ENCODE results near the gene HSPBAP1.

Gene HSPBAP1

DNA sequence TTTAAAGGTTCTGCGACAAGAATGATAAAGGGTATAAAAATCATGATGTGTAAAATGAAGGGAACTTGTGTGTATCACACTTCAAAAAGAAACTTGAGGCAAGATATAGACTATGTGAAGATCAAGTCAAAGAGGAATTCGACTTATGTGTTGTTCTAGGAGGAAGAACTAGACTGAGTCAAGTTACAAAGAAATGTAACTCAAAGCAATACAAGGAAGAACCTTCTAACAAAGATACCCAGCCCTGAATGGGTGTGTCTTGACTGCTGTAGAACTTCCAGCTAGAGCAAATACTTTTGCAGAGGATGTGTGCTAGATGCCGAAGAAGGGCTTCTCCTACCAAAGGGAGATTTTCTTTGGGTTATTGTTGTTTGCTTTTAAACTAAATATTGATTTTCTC lies 3.7 kb upstream of the HSPBAP1 start:
- H3K9ac ChIP-seq (ENCODE audit: low read depth, low read length, poor library complexity, severe bottlenecking), result peak overlapping the region; percentile 76
- peaks cover 54% of the 10 kb centered on the region for H3K4me1 ChIP-seq (ENCODE audit: insufficient read depth, low read length, poor library complexity, severe bottlenecking)
- no peak overlapping the region for H2AFZ ChIP-seq (ENCODE audit: low read length)
- peak overlapping the region; percentile 93 for H3K4me2 ChIP-seq (ENCODE audit: low read depth, low read length, poor library complexity, severe bottlenecking)
- H3K4me3 ChIP-seq (ENCODE audit: low read length, poor library complexity, severe bottlenecking), result peak overlapping the region; percentile 80
- H3K27me3 ChIP-seq (ENCODE audit: insufficient read depth, low read length, poor library complexity, severe bottlenecking), result no peaks in the 10 kb centered on the region
- no peaks in the 10 kb centered on the region for H3K9me3 ChIP-seq (ENCODE audit: insufficient read depth, low read depth, low read length)
- no peaks in the 10 kb centered on the region for H3K36me3 ChIP-seq (ENCODE audit: insufficient read depth, low read length)
- no peaks in the 10 kb centered on the region for H3K9me2 ChIP-seq (replicated peaks; ENCODE audit: low read depth, low read length)
- H4K20me1 ChIP-seq (ENCODE audit: insufficient read depth, low read length, poor library complexity, severe bottlenecking), result peaks cover 4% of the 10 kb centered on the region
- H3K79me2 ChIP-seq (ENCODE audit: insufficient read depth, low read length), result peaks cover 47% of the 10 kb centered on the region
- TF ChIP-seq EZH2phosphoT487 (IDR thresholded peaks at IDR 0.05; ENCODE audit: borderline replicate concordance), result no peak
- TF ChIP-seq, protein P1, sequence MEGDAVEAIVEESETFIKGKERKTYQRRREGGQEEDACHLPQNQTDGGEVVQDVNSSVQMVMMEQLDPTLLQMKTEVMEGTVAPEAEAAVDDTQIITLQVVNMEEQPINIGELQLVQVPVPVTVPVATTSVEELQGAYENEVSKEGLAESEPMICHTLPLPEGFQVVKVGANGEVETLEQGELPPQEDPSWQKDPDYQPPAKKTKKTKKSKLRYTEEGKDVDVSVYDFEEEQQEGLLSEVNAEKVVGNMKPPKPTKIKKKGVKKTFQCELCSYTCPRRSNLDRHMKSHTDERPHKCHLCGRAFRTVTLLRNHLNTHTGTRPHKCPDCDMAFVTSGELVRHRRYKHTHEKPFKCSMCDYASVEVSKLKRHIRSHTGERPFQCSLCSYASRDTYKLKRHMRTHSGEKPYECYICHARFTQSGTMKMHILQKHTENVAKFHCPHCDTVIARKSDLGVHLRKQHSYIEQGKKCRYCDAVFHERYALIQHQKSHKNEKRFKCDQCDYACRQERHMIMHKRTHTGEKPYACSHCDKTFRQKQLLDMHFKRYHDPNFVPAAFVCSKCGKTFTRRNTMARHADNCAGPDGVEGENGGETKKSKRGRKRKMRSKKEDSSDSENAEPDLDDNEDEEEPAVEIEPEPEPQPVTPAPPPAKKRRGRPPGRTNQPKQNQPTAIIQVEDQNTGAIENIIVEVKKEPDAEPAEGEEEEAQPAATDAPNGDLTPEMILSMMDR (conservative IDR thresholded peaks at IDR 0.05; ENCODE audit: low read length), result no peak
- no peaks in the 10 kb centered on the region for H3F3A ChIP-seq (ENCODE audit: low read depth)

DNA sequence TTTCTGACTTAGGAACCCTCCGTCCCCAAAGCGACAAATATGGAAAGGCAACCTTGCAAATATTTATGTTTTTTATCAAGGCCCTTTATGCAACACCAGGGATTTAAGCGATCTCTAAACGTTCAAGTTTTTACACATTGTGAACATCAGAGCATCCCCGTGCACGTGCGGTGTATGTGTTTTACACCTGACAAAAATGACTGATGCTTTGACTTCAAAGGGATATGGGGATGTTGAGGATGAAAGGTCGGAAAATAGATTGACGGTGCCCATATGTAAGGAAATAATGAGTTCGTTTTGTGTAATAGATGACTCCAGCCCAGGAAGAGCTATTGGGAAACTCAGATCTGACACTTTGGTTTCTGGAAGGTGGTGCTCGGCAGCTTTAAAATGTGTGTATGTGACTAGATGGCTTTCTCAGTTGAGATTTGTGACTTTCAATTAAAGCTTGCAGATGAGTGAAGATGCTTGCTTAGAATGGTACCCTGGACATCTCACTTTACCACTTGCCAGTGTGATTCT lies 2.1 kb upstream of the HSPBAP1 start:
- H3K4me1 ChIP-seq (ENCODE audit: insufficient read depth, low read length, poor library complexity, severe bottlenecking), result peaks cover 69% of the 10 kb centered on the region

DNA sequence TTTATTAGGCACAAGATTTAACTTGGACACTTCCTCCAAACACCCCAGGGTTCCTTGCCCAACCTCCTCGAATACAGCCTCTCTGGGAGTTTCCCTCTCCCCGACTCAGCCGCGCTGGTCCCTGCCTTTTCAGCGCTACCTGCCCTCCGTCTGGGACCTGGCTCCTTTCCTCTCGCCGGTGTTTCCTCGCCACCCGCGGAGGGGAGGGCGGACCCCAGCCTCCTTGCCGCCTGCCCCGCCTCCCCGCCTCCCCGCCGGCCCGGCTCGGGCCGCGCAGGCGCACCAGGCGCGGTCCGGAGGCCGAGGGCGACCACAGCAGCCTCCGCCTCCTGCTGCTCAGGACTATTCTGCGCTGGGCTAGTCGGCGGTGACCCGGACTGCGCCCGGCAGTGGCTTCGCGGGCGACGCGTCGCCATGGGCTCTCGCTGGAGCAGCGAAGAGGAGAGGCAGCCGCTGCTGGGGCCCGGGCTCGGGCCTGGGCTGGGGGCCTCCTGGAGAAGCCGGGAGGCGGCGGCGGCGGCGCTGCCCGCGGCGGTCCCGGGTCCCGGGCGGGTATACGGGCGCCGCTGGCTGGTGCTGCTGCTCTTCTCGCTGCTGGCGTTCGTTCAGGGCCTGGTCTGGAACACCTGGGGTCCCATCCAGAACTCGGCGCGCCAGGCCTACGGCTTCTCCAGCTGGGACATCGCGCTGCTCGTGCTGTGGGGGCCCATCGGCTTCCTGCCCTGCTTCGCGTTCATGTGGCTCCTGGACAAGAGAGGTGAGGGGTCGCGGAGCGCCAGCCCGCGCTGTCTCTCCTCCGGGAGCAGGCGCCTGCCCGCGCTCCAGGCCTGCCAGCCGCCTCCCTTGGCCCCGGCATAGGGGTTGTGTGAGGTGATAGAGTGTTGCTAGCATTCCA lies 1.4 kb upstream of the HSPBAP1 start, which contains the start of gene SLC49A4:
SLC49A4 (plus strand) TSS at position 291 of the 895 bp plus-strand sequence; CDS start at position 415, 124 bp downstream.
- Histone ChIP-seq H3K9me3 (ENCODE audit: insufficient read depth, low read depth, low read length) (no peaks in the 10 kb centered on the region), H3K4me1 (ENCODE audit: insufficient read depth, low read length, poor library complexity, severe bottlenecking) (peaks cover 76% of the 10 kb centered on the region), H3K9me2 (replicated peaks; ENCODE audit: low read depth, low read length) (no peaks in the 10 kb centered on the region), H3K79me2 (ENCODE audit: insufficient read depth, low read length) (peaks cover 69% of the 10 kb centered on the region), H3K36me3 (ENCODE audit: insufficient read depth, low read length) (no peaks in the 10 kb centered on the region), H3K27me3 (ENCODE audit: insufficient read depth, low read length, poor library complexity, severe bottlenecking) (no peaks in the 10 kb centered on the region), H3K4me3 (ENCODE audit: low read length, poor library complexity, severe bottlenecking) (peak within 1 kb of the TSS; percentile 80), H3K9ac (ENCODE audit: low read depth, low read length, poor library complexity, severe bottlenecking) (peak within 1 kb of the TSS; percentile 76), H3K4me2 (ENCODE audit: low read depth, low read length, poor library complexity, severe bottlenecking) (peak within 1 kb of the TSS; percentile 93), H2AFZ (ENCODE audit: low read length) (peak within 1 kb of the TSS; percentile 96), H4K20me1 (ENCODE audit: insufficient read depth, low read length, poor library complexity, severe bottlenecking) (peaks cover 4% of the 10 kb centered on the region), H3F3A (ENCODE audit: low read depth) (no peaks in the 10 kb centered on the region)
- TF ChIP-seq, protein P1 (conservative IDR thresholded peaks at IDR 0.05; ENCODE audit: low read length), result no peak
- TF ChIP-seq EZH2phosphoT487 (IDR thresholded peaks at IDR 0.05; ENCODE audit: borderline replicate concordance), result no peak

More for the DNA sequence above, 2.1 kb upstream of the HSPBAP1 start:
- Histone ChIP-seq H3K4me2 (ENCODE audit: low read depth, low read length, poor library complexity, severe bottlenecking) (peak overlapping the region; percentile 93), H3K27me3 (ENCODE audit: insufficient read depth, low read length, poor library complexity, severe bottlenecking) (no peaks in the 10 kb centered on the region), H3K79me2 (ENCODE audit: insufficient read depth, low read length) (peaks cover 62% of the 10 kb centered on the region), H3K9ac (ENCODE audit: low read depth, low read length, poor library complexity, severe bottlenecking) (peak overlapping the region; percentile 76), H3K36me3 (ENCODE audit: insufficient read depth, low read length) (no peaks in the 10 kb centered on the region), H3K9me2 (replicated peaks; ENCODE audit: low read depth, low read length) (no peaks in the 10 kb centered on the region), H4K20me1 (ENCODE audit: insufficient read depth, low read length, poor library complexity, severe bottlenecking) (peaks cover 4% of the 10 kb centered on the region), H3F3A (ENCODE audit: low read depth) (no peaks in the 10 kb centered on the region), H3K4me3 (ENCODE audit: low read length, poor library complexity, severe bottlenecking) (peak overlapping the region; percentile 80), H2AFZ (ENCODE audit: low read length) (peak overlapping the region; percentile 96; the same call in 1 of the 2 replicates), H3K9me3 (ENCODE audit: insufficient read depth, low read depth, low read length) (no peaks in the 10 kb centered on the region)
- TF ChIP-seq, protein P1 (conservative IDR thresholded peaks at IDR 0.05; ENCODE audit: low read length), result no peak
- no peak for TF ChIP-seq EZH2phosphoT487 (IDR thresholded peaks at IDR 0.05; ENCODE audit: borderline replicate concordance)
